WTC11 (cell line): ENCODE data around the gene NDOR1. TPM values are rescaled to one million over a fixed set of nuclear protein-coding genes. Genes with fewer than 3 reads are reported as not detected.

Source experiments
- CBFB ChIP-seq: sonication (generic); formaldehyde crosslinking; IDR thresholded peaks from 2 replicates; pipeline ENCODE4 v1.8.1; 2022; ENCODE audit warnings: mild to moderate bottlenecking, low read depth, missing genetic modification reagents
- CREB1 ChIP-seq: sonication (generic); formaldehyde crosslinking; IDR thresholded peaks from 2 replicates; pipeline ENCODE4 v1.8.0; 2023; ENCODE audit warnings: mild to moderate bottlenecking, missing genetic modification reagents
- FOXK1 ChIP-seq: sonication (generic); formaldehyde crosslinking; IDR thresholded peaks from 2 replicates; pipeline ENCODE4 v1.8.0; 2022; ENCODE audit warnings: mild to moderate bottlenecking, moderate library complexity, missing genetic modification reagents
- JAZF1 ChIP-seq: fragments of 250-450 bp; sonication (Bioruptor Pico); IDR thresholded peaks from 2 replicates; pipeline ENCODE4 v1.9.0; 2021; ENCODE audit warnings: moderate library complexity, mild to moderate bottlenecking, inconsistent platforms
- KAT7 ChIP-seq: sonication (generic); formaldehyde crosslinking; IDR thresholded peaks from 2 replicates; pipeline ENCODE4 v1.8.1; 2023; ENCODE audit warnings: missing genetic modification reagents, mild to moderate bottlenecking, borderline replicate concordance
- MYBL2 ChIP-seq: sonication (generic); formaldehyde crosslinking; IDR thresholded peaks from 2 replicates; pipeline ENCODE4 v1.8.1; 2023; ENCODE audit warnings: mild to moderate bottlenecking, moderate library complexity, missing genetic modification reagents
- NR1H2 ChIP-seq: sonication (generic); formaldehyde crosslinking; IDR thresholded peaks from 2 replicates; pipeline ENCODE4 v1.9.0; 2021; ENCODE audit warnings: mild to moderate bottlenecking, moderate library complexity, missing genetic modification reagents
- SP1 ChIP-seq: sonication (generic); formaldehyde crosslinking; conservative IDR thresholded peaks from 2 replicates; pipeline ENCODE4 v1.8.1; 2022; ENCODE audit warnings: missing genetic modification reagents
- ZNF396 ChIP-seq: fragments of 250-450 bp; sonication (Bioruptor Pico); IDR thresholded peaks from 2 replicates; pipeline ENCODE4 v1.8.0; 2021; ENCODE audit warnings: mild to moderate bottlenecking, moderate library complexity, borderline replicate concordance
- total RNA-seq: library from RNA; stranded (reverse); gene quantifications from 3 replicates; pipeline ENCODE4 v1.2.3, GENCODE V29; 2021
- TF ChIP-seq, protein P1 (sequence below): fragments of 250-450 bp; sonication (Bioruptor Pico); IDR thresholded peaks from 2 replicates; pipeline ENCODE4 v1.9.0; 2021; ENCODE audit warnings: mild to moderate bottlenecking, borderline replicate concordance
- TF ChIP-seq, protein P2 (sequence below): fragments of 200-600 bp; IDR thresholded peaks from 2 replicates; pipeline ENCODE4 v1.8.0; 2022; ENCODE audit warnings: antibody characterized with exemption
- TF ChIP-seq, protein P3 (sequence below): sonication (generic); formaldehyde crosslinking; conservative IDR thresholded peaks from 2 replicates; pipeline ENCODE4 v1.8.1; 2023; ENCODE audit warnings: mild to moderate bottlenecking, low read depth, missing genetic modification reagents, moderate library complexity
- TF ChIP-seq, protein P4 (sequence below): sonication (generic); formaldehyde crosslinking; IDR thresholded peaks from 2 replicates; pipeline ENCODE4 v1.8.0; 2022; ENCODE audit warnings: missing genetic modification reagents
- TF ChIP-seq, protein P5 (sequence below): sonication (generic); formaldehyde crosslinking; IDR thresholded peaks from 2 replicates; pipeline ENCODE4 v1.8.1; 2023; ENCODE audit warnings: mild to moderate bottlenecking, missing genetic modification reagents
- TF ChIP-seq, protein P6 (sequence below): sonication (generic); formaldehyde crosslinking; IDR thresholded peaks from 2 replicates; pipeline ENCODE4 v1.8.1; 2023; ENCODE audit warnings: mild to moderate bottlenecking, missing genetic modification reagents, borderline replicate concordance

The NDOR1 gene
- total RNA-seq, 1 experiment from 2014 or later: 49.0 TPM

DNA sequence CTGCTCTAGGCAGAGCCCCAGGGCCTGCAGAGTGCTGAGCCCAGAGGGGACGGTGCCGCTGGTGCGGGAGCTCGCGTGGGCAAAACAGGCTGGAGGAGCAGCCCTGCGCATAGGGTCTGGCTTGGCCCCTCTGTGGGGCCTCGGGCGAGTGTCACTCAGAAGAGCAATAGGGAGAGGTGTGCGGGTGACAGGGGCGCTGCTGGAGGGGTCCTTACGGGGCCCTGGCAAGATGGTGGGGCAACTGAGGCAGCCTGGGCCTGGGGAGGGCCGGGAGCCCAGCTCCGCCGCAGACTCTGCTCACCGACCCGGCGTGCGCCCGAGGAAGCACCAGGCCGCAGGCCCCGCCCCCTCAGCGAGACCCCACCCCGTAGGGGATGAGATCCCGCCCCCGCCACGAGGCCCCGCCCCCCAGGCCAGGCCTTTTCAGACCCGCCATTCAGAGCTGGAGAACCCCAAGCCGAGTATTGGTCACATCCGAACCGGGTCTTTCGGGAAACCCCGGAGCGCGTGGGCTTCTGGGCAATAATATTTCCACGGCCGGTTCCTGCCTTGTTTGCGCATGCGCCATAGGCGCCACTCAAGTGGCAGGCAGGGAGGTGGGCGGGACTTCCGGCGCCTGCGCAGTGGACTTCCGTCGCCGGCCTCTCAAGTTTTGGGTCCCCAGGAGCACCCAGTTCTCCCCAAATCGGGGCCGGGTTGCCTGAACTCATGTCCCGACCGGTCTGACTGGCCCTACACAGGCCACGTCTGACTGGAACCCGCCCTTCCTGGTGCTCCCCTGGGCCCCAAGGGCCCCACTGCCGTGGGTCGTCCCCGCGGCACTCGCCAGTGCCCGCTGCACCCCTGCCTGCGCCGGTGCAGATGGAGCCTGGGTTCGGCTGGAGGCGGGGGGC is 17.8 kb downstream of the NDOR1 start (continued):
- TF ChIP-seq, protein P1, sequence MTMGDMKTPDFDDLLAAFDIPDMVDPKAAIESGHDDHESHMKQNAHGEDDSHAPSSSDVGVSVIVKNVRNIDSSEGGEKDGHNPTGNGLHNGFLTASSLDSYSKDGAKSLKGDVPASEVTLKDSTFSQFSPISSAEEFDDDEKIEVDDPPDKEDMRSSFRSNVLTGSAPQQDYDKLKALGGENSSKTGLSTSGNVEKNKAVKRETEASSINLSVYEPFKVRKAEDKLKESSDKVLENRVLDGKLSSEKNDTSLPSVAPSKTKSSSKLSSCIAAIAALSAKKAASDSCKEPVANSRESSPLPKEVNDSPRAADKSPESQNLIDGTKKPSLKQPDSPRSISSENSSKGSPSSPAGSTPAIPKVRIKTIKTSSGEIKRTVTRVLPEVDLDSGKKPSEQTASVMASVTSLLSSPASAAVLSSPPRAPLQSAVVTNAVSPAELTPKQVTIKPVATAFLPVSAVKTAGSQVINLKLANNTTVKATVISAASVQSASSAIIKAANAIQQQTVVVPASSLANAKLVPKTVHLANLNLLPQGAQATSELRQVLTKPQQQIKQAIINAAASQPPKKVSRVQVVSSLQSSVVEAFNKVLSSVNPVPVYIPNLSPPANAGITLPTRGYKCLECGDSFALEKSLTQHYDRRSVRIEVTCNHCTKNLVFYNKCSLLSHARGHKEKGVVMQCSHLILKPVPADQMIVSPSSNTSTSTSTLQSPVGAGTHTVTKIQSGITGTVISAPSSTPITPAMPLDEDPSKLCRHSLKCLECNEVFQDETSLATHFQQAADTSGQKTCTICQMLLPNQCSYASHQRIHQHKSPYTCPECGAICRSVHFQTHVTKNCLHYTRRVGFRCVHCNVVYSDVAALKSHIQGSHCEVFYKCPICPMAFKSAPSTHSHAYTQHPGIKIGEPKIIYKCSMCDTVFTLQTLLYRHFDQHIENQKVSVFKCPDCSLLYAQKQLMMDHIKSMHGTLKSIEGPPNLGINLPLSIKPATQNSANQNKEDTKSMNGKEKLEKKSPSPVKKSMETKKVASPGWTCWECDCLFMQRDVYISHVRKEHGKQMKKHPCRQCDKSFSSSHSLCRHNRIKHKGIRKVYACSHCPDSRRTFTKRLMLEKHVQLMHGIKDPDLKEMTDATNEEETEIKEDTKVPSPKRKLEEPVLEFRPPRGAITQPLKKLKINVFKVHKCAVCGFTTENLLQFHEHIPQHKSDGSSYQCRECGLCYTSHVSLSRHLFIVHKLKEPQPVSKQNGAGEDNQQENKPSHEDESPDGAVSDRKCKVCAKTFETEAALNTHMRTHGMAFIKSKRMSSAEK (CRISPR knock-in tag): no peak
- TF ChIP-seq, protein P2, sequence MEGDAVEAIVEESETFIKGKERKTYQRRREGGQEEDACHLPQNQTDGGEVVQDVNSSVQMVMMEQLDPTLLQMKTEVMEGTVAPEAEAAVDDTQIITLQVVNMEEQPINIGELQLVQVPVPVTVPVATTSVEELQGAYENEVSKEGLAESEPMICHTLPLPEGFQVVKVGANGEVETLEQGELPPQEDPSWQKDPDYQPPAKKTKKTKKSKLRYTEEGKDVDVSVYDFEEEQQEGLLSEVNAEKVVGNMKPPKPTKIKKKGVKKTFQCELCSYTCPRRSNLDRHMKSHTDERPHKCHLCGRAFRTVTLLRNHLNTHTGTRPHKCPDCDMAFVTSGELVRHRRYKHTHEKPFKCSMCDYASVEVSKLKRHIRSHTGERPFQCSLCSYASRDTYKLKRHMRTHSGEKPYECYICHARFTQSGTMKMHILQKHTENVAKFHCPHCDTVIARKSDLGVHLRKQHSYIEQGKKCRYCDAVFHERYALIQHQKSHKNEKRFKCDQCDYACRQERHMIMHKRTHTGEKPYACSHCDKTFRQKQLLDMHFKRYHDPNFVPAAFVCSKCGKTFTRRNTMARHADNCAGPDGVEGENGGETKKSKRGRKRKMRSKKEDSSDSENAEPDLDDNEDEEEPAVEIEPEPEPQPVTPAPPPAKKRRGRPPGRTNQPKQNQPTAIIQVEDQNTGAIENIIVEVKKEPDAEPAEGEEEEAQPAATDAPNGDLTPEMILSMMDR: no peak
- TF ChIP-seq SP1: peak; percentile 76; the same call in 1 of the 2 replicates
- TF ChIP-seq CREB1 (CRISPR knock-in tag): no peak
- 0 out of 2 replicates have a peak, but pooled peaks have one; percentile 14 for TF ChIP-seq FOXK1 (CRISPR knock-in tag)
- TF ChIP-seq NR1H2 (CRISPR knock-in tag): no peak
- no peak for TF ChIP-seq CBFB (CRISPR knock-in tag)
- no peak for TF ChIP-seq KAT7 (CRISPR knock-in tag)
- TF ChIP-seq, protein P3, sequence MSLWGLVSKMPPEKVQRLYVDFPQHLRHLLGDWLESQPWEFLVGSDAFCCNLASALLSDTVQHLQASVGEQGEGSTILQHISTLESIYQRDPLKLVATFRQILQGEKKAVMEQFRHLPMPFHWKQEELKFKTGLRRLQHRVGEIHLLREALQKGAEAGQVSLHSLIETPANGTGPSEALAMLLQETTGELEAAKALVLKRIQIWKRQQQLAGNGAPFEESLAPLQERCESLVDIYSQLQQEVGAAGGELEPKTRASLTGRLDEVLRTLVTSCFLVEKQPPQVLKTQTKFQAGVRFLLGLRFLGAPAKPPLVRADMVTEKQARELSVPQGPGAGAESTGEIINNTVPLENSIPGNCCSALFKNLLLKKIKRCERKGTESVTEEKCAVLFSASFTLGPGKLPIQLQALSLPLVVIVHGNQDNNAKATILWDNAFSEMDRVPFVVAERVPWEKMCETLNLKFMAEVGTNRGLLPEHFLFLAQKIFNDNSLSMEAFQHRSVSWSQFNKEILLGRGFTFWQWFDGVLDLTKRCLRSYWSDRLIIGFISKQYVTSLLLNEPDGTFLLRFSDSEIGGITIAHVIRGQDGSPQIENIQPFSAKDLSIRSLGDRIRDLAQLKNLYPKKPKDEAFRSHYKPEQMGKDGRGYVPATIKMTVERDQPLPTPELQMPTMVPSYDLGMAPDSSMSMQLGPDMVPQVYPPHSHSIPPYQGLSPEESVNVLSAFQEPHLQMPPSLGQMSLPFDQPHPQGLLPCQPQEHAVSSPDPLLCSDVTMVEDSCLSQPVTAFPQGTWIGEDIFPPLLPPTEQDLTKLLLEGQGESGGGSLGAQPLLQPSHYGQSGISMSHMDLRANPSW (CRISPR knock-in tag): no peak
- TF ChIP-seq JAZF1: no peak
- TF ChIP-seq, protein P4, sequence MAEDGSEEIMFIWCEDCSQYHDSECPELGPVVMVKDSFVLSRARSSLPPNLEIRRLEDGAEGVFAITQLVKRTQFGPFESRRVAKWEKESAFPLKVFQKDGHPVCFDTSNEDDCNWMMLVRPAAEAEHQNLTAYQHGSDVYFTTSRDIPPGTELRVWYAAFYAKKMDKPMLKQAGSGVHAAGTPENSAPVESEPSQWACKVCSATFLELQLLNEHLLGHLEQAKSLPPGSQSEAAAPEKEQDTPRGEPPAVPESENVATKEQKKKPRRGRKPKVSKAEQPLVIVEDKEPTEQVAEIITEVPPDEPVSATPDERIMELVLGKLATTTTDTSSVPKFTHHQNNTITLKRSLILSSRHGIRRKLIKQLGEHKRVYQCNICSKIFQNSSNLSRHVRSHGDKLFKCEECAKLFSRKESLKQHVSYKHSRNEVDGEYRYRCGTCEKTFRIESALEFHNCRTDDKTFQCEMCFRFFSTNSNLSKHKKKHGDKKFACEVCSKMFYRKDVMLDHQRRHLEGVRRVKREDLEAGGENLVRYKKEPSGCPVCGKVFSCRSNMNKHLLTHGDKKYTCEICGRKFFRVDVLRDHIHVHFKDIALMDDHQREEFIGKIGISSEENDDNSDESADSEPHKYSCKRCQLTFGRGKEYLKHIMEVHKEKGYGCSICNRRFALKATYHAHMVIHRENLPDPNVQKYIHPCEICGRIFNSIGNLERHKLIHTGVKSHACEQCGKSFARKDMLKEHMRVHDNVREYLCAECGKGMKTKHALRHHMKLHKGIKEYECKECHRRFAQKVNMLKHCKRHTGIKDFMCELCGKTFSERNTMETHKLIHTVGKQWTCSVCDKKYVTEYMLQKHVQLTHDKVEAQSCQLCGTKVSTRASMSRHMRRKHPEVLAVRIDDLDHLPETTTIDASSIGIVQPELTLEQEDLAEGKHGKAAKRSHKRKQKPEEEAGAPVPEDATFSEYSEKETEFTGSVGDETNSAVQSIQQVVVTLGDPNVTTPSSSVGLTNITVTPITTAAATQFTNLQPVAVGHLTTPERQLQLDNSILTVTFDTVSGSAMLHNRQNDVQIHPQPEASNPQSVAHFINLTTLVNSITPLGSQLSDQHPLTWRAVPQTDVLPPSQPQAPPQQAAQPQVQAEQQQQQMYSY (CRISPR knock-in tag): peak; percentile 97
- TF ChIP-seq, protein P5, sequence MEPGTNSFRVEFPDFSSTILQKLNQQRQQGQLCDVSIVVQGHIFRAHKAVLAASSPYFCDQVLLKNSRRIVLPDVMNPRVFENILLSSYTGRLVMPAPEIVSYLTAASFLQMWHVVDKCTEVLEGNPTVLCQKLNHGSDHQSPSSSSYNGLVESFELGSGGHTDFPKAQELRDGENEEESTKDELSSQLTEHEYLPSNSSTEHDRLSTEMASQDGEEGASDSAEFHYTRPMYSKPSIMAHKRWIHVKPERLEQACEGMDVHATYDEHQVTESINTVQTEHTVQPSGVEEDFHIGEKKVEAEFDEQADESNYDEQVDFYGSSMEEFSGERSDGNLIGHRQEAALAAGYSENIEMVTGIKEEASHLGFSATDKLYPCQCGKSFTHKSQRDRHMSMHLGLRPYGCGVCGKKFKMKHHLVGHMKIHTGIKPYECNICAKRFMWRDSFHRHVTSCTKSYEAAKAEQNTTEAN (CRISPR knock-in tag): 0 out of 2 replicates have a peak, but pooled peaks have one; percentile 12
- TF ChIP-seq ZNF396 (CRISPR knock-in tag): no peak
- TF ChIP-seq, protein P6, sequence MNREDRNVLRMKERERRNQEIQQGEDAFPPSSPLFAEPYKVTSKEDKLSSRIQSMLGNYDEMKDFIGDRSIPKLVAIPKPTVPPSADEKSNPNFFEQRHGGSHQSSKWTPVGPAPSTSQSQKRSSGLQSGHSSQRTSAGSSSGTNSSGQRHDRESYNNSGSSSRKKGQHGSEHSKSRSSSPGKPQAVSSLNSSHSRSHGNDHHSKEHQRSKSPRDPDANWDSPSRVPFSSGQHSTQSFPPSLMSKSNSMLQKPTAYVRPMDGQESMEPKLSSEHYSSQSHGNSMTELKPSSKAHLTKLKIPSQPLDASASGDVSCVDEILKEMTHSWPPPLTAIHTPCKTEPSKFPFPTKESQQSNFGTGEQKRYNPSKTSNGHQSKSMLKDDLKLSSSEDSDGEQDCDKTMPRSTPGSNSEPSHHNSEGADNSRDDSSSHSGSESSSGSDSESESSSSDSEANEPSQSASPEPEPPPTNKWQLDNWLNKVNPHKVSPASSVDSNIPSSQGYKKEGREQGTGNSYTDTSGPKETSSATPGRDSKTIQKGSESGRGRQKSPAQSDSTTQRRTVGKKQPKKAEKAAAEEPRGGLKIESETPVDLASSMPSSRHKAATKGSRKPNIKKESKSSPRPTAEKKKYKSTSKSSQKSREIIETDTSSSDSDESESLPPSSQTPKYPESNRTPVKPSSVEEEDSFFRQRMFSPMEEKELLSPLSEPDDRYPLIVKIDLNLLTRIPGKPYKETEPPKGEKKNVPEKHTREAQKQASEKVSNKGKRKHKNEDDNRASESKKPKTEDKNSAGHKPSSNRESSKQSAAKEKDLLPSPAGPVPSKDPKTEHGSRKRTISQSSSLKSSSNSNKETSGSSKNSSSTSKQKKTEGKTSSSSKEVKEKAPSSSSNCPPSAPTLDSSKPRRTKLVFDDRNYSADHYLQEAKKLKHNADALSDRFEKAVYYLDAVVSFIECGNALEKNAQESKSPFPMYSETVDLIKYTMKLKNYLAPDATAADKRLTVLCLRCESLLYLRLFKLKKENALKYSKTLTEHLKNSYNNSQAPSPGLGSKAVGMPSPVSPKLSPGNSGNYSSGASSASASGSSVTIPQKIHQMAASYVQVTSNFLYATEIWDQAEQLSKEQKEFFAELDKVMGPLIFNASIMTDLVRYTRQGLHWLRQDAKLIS: no peak; the same call in 1 of the 2 replicates
- TF ChIP-seq MYBL2 (CRISPR knock-in tag): no peak
